GM23338 (cell line): ENCODE data around the gene FNDC3B. TPM values are rescaled to one million over a fixed set of nuclear protein-coding genes. Genes with fewer than 3 reads are reported as not detected.

Source experiments
- ATAC-seq: fragments of 200-7000 bp; cut with Tn5 transposase; 3 replicates; pipeline ENCODE4 v1.9.1; 2020
- DNase-seq: peaks from one replicate; pipeline ENCODE4 v3.0.0-alpha.2; 2015; ENCODE audit warnings: low spot score
- H2AFZ ChIP-seq: fragments of 200-600 bp; sonication (generic); 2 replicates; pipeline ENCODE4 v1.8.0; 2016; ENCODE audit warnings: antibody characterized with exemption, mild to moderate bottlenecking, moderate library complexity
- H3F3A ChIP-seq: fragments of 200-600 bp; sonication (generic); replicated peaks from 2 replicates; pipeline ENCODE4 v1.8.0; 2017; ENCODE audit warnings: antibody characterized with exemption, mixed run types, low read depth
- H3K27ac ChIP-seq: fragments of 200-600 bp; sonication (generic); 2 replicates; pipeline ENCODE4 v1.6.1; 2016; ENCODE audit warnings: low read depth
- H3K27me3 ChIP-seq: fragments of 200-600 bp; sonication (generic); 2 replicates; pipeline ENCODE4 v1.8.0; 2016; ENCODE audit warnings: mild to moderate bottlenecking, mixed run types, moderate library complexity; ENCODE audit not compliant: insufficient read depth
- H3K36me3 ChIP-seq: fragments of 200-600 bp; sonication (generic); 2 replicates; pipeline ENCODE4 v1.8.0; 2016; ENCODE audit warnings: mild to moderate bottlenecking; ENCODE audit not compliant: insufficient read depth
- H3K4me1 ChIP-seq: fragments of 200-600 bp; sonication (generic); 2 replicates; pipeline ENCODE4 v1.8.0; 2016; ENCODE audit warnings: mild to moderate bottlenecking, moderate library complexity; ENCODE audit not compliant: insufficient read depth
- H3K4me2 ChIP-seq: fragments of 200-600 bp; sonication (generic); 2 replicates; pipeline ENCODE4 v1.7.1; 2017; ENCODE audit warnings: mixed run types
- H3K4me3 ChIP-seq: fragments of 200-600 bp; sonication (generic); 2 replicates; pipeline ENCODE4 v1.6.1; 2016; ENCODE audit warnings: mixed run types
- H3K79me2 ChIP-seq: fragments of 200-600 bp; sonication (generic); replicated peaks from 2 replicates; pipeline ENCODE4 v1.8.0; 2017; ENCODE audit warnings: mild to moderate bottlenecking; ENCODE audit not compliant: insufficient read depth
- H3K9me2 ChIP-seq: fragments of 200-600 bp; sonication (generic); 2 replicates; pipeline ENCODE4 v1.8.0; 2017; ENCODE audit not compliant: insufficient read depth
- H4K20me1 ChIP-seq: fragments of 200-600 bp; sonication (generic); replicated peaks from 2 replicates; pipeline ENCODE4 v1.8.0; 2017; ENCODE audit warnings: mild to moderate bottlenecking; ENCODE audit not compliant: insufficient read depth
- H3K27ac Mint-ChIP-seq: 2 replicates; pipeline ENCODE4 v1.8.0; 2020; ENCODE audit warnings: inconsistent platforms, mild to moderate bottlenecking, moderate library complexity, mixed read lengths
- H3K27me3 Mint-ChIP-seq: 3 replicates; pipeline ENCODE4 v1.8.0; 2022; ENCODE audit warnings: low read depth, mild to moderate bottlenecking, moderate library complexity, mixed read lengths, inconsistent platforms; ENCODE audit not compliant: insufficient read depth, poor library complexity
- H3K36me3 Mint-ChIP-seq: 3 replicates; pipeline ENCODE4 v1.8.0; 2021; ENCODE audit warnings: low read depth, mild to moderate bottlenecking, inconsistent platforms, moderate library complexity, mixed read lengths
- H3K4me1 Mint-ChIP-seq: 3 replicates; pipeline ENCODE4 v1.8.0; 2020; ENCODE audit warnings: mild to moderate bottlenecking, inconsistent platforms, mixed read lengths
- H3K4me3 Mint-ChIP-seq: 3 replicates; pipeline ENCODE4 v1.8.0; 2021; ENCODE audit warnings: moderate library complexity, mild to moderate bottlenecking, inconsistent platforms, mixed read lengths
- H3K9me3 Mint-ChIP-seq: 3 replicates; pipeline ENCODE4 v1.8.0; 2020; ENCODE audit warnings: moderate library complexity, mild to moderate bottlenecking, inconsistent platforms, mixed read lengths
- CREB1 ChIP-seq: fragments of 250-450 bp; sonication (Bioruptor Pico); IDR thresholded peaks from 2 replicates; pipeline ENCODE4 v1.5.0; 2020; ENCODE audit warnings: low read depth, mild to moderate bottlenecking, moderate library complexity
- EZH2 ChIP-seq: fragments of 200-600 bp; sonication (generic); IDR thresholded peaks from one replicate; pipeline ENCODE4 v1.8.0; 2017; ENCODE audit warnings: antibody characterized with exemption, mild to moderate bottlenecking, low read depth; ENCODE audit not compliant: unreplicated experiment
- EZH2phosphoT487 ChIP-seq: fragments of 200-600 bp; sonication (generic); IDR thresholded peaks from one replicate; pipeline ENCODE4 v1.8.1; 2018; ENCODE audit warnings: antibody characterized with exemption; ENCODE audit not compliant: unreplicated experiment
- JUNB ChIP-seq: IDR thresholded peaks from one replicate; pipeline ENCODE4 v1.6.1; 2016; ENCODE audit warnings: antibody characterized with exemption; ENCODE audit not compliant: unreplicated experiment
- NANOG ChIP-seq: IDR thresholded peaks from 2 replicates; pipeline ENCODE4 v1.6.1; 2016; ENCODE audit warnings: antibody characterized with exemption, borderline replicate concordance
- POLR2AphosphoS5 ChIP-seq: IDR thresholded peaks from 2 replicates; pipeline ENCODE4 v1.6.1; 2016; ENCODE audit warnings: antibody characterized with exemption, low read depth
- STAT1 ChIP-seq: IDR thresholded peaks from one replicate; pipeline ENCODE4 v1.6.1; 2016; ENCODE audit warnings: antibody characterized with exemption; ENCODE audit not compliant: unreplicated experiment
- ZNF114 ChIP-seq: fragments of 250-450 bp; sonication (Bioruptor Pico); IDR thresholded peaks from 2 replicates; pipeline ENCODE4 v1.5.0; 2020; ENCODE audit warnings: mild to moderate bottlenecking, moderate library complexity
- ZNF331 ChIP-seq: fragments of 250-450 bp; sonication (Bioruptor Pico); IDR thresholded peaks from 2 replicates; pipeline ENCODE4 v1.5.0; 2020; ENCODE audit warnings: low read depth, mild to moderate bottlenecking, moderate library complexity
- polyA plus RNA-seq: library from polyadenylated mRNA; unstranded; fragments of >200 nt; fragmentation: Nextera tagmentation; extraction: Ambion mirVana; gene quantifications from 2 replicates; pipeline ENCODE4 v1.2.1, GENCODE V29; 2016
- total RNA-seq: library from RNA; depleted of rRNA; stranded (reverse); fragments of >200 nt; shearing (Covaris generic); gene quantifications from 2 replicates; pipeline ENCODE4 v1.2.3, GENCODE V29; 2014
- TF ChIP-seq, protein P1 (sequence below): fragments of 250-450 bp; sonication (Bioruptor Pico); IDR thresholded peaks from 2 replicates; pipeline ENCODE4 v1.5.0; 2020; ENCODE audit warnings: mild to moderate bottlenecking, moderate library complexity
- TF ChIP-seq, protein P2 (sequence below), 2 experiments: fragments of 200-600 bp in 1 of 2; sonication (generic) in 1 of 2; conservative IDR thresholded peaks; 2 replicates each; pipeline versions ENCODE4 v1.5.1 to v1.6.1; 2016 to 2017; ENCODE audit warnings: antibody characterized with exemption in 2 of 2, low read depth in 2 of 2, mild to moderate bottlenecking in 2 of 2, moderate library complexity in 1 of 2
- TF ChIP-seq, protein P3 (sequence below): IDR thresholded peaks from one replicate; pipeline ENCODE4 v1.6.1; 2018; ENCODE audit warnings: antibody characterized with exemption; ENCODE audit not compliant: unreplicated experiment
- TF ChIP-seq, protein P4 (sequence below): IDR thresholded peaks from 2 replicates; pipeline ENCODE4 v1.6.1; 2016; ENCODE audit warnings: antibody characterized with exemption

FNDC3B gene
- total and polyA plus RNA-seq, 2 experiments from 2014 or later = 19.1 to 55.4 TPM

DNA sequence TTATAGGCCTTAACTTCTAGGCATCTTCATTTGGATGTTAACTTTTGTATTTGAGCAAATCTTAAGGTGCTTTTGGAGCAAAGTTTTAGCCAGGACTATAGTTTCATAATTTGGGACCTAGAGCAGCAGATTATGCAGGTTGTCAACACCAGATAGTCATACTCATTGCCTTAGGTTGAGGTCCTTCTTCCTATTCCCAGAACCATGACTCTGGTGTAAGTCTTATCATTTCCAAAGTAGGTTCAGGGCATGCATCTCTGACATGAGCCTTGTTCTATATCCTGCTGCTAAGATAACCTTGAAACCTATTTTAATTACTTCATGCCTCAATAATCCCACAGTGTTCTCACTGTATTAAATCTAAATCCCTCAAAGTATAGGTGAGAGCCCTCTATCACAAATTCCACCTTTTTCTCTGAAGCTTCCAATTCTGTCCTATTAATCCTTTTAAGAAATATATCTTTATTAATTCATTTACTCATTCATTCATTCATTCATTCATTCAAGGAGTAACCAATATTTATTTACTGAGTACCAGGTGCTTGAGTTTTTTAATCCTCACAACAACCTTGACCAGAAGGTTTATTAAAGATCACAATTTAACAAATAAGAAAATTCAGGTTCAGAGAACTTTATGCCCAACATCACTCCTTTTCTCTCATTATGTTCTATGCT lies 2.7 kb upstream of the FNDC3B start:
- Histone ChIP-seq H3K4me1 (peaks cover 11% of the 10 kb centered on the region), H3K27me3 (no peaks in the 10 kb centered on the region), H3K36me3 (no peaks in the 10 kb centered on the region), H3K27ac (no peak overlapping the region), H4K20me1 (no peaks in the 10 kb centered on the region), H2AFZ (no peak overlapping the region), H3K9me2 (no peaks in the 10 kb centered on the region), H3K79me2 (peaks cover 15% of the 10 kb centered on the region), H3K4me2 (no peak overlapping the region), H3K4me3 (no peak overlapping the region), H3F3A (no peaks in the 10 kb centered on the region)
- H3K27me3 Mint-ChIP-seq = peaks cover 17% of the 10 kb centered on the region
- no peak for TF ChIP-seq ZNF331 (CRISPR knock-in tag)
- TF ChIP-seq POLR2AphosphoS5 = no peak
- TF ChIP-seq, protein P1, sequence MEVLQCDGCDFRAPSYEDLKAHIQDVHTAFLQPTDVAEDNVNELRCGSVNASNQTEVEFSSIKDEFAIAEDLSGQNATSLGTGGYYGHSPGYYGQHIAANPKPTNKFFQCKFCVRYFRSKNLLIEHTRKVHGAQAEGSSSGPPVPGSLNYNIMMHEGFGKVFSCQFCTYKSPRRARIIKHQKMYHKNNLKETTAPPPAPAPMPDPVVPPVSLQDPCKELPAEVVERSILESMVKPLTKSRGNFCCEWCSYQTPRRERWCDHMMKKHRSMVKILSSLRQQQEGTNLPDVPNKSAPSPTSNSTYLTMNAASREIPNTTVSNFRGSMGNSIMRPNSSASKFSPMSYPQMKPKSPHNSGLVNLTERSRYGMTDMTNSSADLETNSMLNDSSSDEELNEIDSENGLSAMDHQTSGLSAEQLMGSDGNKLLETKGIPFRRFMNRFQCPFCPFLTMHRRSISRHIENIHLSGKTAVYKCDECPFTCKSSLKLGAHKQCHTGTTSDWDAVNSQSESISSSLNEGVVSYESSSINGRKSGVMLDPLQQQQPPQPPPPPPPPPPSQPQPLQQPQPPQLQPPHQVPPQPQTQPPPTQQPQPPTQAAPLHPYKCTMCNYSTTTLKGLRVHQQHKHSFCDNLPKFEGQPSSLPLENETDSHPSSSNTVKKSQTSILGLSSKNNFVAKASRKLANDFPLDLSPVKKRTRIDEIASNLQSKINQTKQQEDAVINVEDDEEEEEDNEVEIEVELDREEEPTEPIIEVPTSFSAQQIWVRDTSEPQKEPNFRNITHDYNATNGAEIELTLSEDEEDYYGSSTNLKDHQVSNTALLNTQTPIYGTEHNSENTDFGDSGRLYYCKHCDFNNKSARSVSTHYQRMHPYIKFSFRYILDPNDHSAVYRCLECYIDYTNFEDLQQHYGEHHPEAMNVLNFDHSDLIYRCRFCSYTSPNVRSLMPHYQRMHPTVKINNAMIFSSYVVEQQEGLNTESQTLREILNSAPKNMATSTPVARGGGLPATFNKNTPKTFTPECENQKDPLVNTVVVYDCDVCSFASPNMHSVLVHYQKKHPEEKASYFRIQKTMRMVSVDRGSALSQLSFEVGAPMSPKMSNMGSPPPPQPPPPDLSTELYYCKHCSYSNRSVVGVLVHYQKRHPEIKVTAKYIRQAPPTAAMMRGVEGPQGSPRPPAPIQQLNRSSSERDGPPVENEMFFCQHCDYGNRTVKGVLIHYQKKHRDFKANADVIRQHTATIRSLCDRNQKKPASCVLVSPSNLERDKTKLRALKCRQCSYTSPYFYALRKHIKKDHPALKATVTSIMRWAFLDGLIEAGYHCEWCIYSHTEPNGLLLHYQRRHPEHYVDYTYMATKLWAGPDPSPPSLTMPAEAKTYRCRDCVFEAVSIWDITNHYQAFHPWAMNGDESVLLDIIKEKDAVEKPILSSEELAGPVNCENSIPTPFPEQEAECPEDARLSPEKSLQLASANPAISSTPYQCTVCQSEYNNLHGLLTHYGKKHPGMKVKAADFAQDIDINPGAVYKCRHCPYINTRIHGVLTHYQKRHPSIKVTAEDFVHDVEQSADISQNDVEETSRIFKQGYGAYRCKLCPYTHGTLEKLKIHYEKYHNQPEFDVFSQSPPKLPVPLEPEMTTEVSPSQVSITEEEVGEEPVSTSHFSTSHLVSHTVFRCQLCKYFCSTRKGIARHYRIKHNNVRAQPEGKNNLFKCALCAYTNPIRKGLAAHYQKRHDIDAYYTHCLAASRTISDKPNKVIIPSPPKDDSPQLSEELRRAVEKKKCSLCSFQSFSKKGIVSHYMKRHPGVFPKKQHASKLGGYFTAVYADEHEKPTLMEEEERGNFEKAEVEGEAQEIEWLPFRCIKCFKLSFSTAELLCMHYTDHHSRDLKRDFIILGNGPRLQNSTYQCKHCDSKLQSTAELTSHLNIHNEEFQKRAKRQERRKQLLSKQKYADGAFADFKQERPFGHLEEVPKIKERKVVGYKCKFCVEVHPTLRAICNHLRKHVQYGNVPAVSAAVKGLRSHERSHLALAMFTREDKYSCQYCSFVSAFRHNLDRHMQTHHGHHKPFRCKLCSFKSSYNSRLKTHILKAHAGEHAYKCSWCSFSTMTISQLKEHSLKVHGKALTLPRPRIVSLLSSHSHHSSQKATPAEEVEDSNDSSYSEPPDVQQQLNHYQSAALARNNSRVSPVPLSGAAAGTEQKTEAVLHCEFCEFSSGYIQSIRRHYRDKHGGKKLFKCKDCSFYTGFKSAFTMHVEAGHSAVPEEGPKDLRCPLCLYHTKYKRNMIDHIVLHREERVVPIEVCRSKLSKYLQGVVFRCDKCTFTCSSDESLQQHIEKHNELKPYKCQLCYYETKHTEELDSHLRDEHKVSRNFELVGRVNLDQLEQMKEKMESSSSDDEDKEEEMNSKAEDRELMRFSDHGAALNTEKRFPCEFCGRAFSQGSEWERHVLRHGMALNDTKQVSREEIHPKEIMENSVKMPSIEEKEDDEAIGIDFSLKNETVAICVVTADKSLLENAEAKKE (CRISPR knock-in tag) = no peak
- TF ChIP-seq JUNB = no peak
- TF ChIP-seq, protein P2, sequence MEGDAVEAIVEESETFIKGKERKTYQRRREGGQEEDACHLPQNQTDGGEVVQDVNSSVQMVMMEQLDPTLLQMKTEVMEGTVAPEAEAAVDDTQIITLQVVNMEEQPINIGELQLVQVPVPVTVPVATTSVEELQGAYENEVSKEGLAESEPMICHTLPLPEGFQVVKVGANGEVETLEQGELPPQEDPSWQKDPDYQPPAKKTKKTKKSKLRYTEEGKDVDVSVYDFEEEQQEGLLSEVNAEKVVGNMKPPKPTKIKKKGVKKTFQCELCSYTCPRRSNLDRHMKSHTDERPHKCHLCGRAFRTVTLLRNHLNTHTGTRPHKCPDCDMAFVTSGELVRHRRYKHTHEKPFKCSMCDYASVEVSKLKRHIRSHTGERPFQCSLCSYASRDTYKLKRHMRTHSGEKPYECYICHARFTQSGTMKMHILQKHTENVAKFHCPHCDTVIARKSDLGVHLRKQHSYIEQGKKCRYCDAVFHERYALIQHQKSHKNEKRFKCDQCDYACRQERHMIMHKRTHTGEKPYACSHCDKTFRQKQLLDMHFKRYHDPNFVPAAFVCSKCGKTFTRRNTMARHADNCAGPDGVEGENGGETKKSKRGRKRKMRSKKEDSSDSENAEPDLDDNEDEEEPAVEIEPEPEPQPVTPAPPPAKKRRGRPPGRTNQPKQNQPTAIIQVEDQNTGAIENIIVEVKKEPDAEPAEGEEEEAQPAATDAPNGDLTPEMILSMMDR (conservative IDR thresholded peaks at IDR 0.05; ENCODE audit: low read depth in 2 of 2) = no peak
- TF ChIP-seq STAT1 = no peak
- TF ChIP-seq, protein P3, sequence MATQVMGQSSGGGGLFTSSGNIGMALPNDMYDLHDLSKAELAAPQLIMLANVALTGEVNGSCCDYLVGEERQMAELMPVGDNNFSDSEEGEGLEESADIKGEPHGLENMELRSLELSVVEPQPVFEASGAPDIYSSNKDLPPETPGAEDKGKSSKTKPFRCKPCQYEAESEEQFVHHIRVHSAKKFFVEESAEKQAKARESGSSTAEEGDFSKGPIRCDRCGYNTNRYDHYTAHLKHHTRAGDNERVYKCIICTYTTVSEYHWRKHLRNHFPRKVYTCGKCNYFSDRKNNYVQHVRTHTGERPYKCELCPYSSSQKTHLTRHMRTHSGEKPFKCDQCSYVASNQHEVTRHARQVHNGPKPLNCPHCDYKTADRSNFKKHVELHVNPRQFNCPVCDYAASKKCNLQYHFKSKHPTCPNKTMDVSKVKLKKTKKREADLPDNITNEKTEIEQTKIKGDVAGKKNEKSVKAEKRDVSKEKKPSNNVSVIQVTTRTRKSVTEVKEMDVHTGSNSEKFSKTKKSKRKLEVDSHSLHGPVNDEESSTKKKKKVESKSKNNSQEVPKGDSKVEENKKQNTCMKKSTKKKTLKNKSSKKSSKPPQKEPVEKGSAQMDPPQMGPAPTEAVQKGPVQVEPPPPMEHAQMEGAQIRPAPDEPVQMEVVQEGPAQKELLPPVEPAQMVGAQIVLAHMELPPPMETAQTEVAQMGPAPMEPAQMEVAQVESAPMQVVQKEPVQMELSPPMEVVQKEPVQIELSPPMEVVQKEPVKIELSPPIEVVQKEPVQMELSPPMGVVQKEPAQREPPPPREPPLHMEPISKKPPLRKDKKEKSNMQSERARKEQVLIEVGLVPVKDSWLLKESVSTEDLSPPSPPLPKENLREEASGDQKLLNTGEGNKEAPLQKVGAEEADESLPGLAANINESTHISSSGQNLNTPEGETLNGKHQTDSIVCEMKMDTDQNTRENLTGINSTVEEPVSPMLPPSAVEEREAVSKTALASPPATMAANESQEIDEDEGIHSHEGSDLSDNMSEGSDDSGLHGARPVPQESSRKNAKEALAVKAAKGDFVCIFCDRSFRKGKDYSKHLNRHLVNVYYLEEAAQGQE = no peak
- TF ChIP-seq EZH2 = no peak
- TF ChIP-seq EZH2phosphoT487 = no peak
- no peak for TF ChIP-seq CREB1 (CRISPR knock-in tag)
- TF ChIP-seq ZNF114 (CRISPR knock-in tag) = no peak
- TF ChIP-seq NANOG = no peak
- TF ChIP-seq, protein P4, sequence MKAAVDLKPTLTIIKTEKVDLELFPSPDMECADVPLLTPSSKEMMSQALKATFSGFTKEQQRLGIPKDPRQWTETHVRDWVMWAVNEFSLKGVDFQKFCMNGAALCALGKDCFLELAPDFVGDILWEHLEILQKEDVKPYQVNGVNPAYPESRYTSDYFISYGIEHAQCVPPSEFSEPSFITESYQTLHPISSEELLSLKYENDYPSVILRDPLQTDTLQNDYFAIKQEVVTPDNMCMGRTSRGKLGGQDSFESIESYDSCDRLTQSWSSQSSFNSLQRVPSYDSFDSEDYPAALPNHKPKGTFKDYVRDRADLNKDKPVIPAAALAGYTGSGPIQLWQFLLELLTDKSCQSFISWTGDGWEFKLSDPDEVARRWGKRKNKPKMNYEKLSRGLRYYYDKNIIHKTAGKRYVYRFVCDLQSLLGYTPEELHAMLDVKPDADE = no peak
- DNase-seq (no peak), ATAC-seq (no peak)
- H3K36me3 Mint-ChIP-seq = 0 out of 3 replicates have a peak, but pooled peaks cover 2% of the 10 kb centered on the region
- H3K27ac Mint-ChIP-seq = no peak overlapping the region
- peaks cover 2% of the 10 kb centered on the region; the same call in 1 of the 3 replicates for H3K9me3 Mint-ChIP-seq
- peaks cover 20% of the 10 kb centered on the region for H3K4me1 Mint-ChIP-seq
- H3K4me3 Mint-ChIP-seq = no peak overlapping the region
